GM18520 (cell line): ENCODE measurements around the gene S100A1.

Experiments
- ATAC-seq: cut with Tn5 transposase; IDR thresholded peaks from one replicate; pipeline ENCODE4 v1.9.1; 2021; ENCODE audit not compliant: unreplicated experiment

S100A1 gene

GRCh38 chr1:153610334-153610733, 17.9 kb upstream of the S100A1 start:
- no peak for ATAC-seq

- no peak for ATAC-seq
Measured at GRCh38 chr1:153610811-153611301, 17.4 kb upstream of the S100A1 start.

GRCh38 chr1:153611356-153611755, 16.9 kb upstream of the S100A1 start:
- ATAC-seq, result no peak

GRCh38 chr1:153612111-153612754, 16.0 kb upstream of the S100A1 start:
- no peak for ATAC-seq

GRCh38 chr1:153612755-153613331, 15.4 kb upstream of the S100A1 start, which contains the start of gene S100A16:
S100A16 (minus strand) TSS chr1:153613137; CDS start chr1:153608151, 4,986 bp downstream.
- ATAC-seq, result no peak

- no peak for ATAC-seq
Measured at GRCh38 chr1:153613406-153613805, 14.8 kb upstream of the S100A1 start.

- ATAC-seq, result no peak
Measured at GRCh38 chr1:153614189-153614900, 13.9 kb upstream of the S100A1 start.

- no peak for ATAC-seq
Measured at GRCh38 chr1:153614906-153615305, 13.3 kb upstream of the S100A1 start.

- no peak for ATAC-seq
Measured at GRCh38 chr1:153615406-153615805, 12.8 kb upstream of the S100A1 start.

GRCh38 chr1:153616144-153616916, 11.9 kb upstream of the S100A1 start, which contains the start of gene S100A14:
S100A14 (minus strand) TSS chr1:153616325; CDS start chr1:153615858, 467 bp downstream.
- ATAC-seq, result no peak

GRCh38 chr1:153616917-153617311, 11.3 kb upstream of the S100A1 start:
- ATAC-seq, result no peak

- ATAC-seq, result no peak
Measured at GRCh38 chr1:153617663-153618062, 10.6 kb upstream of the S100A1 start.

GRCh38 chr1:153619171-153619570, 9.1 kb upstream of the S100A1 start:
- ATAC-seq, result no peak

- no peak for ATAC-seq
Measured at GRCh38 chr1:153623101-153623500, 5.1 kb upstream of the S100A1 start.

- no peak for ATAC-seq
Measured at GRCh38 chr1:153624965-153625611, 3.1 kb upstream of the S100A1 start.

GRCh38 chr1:153626477-153626903, 1.7 kb upstream of the S100A1 start:
- ATAC-seq, result no peak

- no peak for ATAC-seq
Measured at GRCh38 chr1:153626904-153627714, 1.1 kb upstream of the S100A1 start, which contains the start of gene S100A13. S100A13 (minus strand) TSS chr1:153627505; CDS start chr1:153626472, 1,033 bp downstream.

- no peak for ATAC-seq
Measured at GRCh38 chr1:153628638-153629342, 556 bp downstream of the S100A1 start.

- ATAC-seq, result no peak
Measured at GRCh38 chr1:153629343-153629665, 1.1 kb downstream of the S100A1 start.
